Measurements from ENCODE around the gene ZBTB14. TPM values are rescaled to one million over a fixed set of nuclear protein-coding genes. Genes with fewer than 3 reads are reported as not detected.

The ZBTB14 gene
- total and polyA plus RNA-seq, 7 experiments from 2014 or later = 16.0 to 49.5 (median 26.4) TPM

GRCh38 chr18:5294457-5295230 is 882 bp downstream of the ZBTB14 start:
- ChIA-PET CTCF (interaction anchor here (1.0 to 4.2 kb wide), 7 partner anchors 12 to 192 kb away, joined by 3 to 23 read pairs (median 3); no protein-coding TSS in a partner anchor), POLR2A (interaction anchor here (0.7 to 7.3 kb wide), 24 partner anchors 11 to 1700 kb away, joined by 3 to 267 read pairs (median 7); no protein-coding TSS in a partner anchor)
- Histone ChIP-seq H3K36me3 (ENCODE audit: control insufficient read depth in 2 of 3, insufficient read depth in 3 of 3, low read length in 3 of 3) (peaks cover 3 to 14% (median 13%) of the 10 kb centered on the region in 3 experiments), H3K4me1 (ENCODE audit: control insufficient read depth in 2 of 2, insufficient read depth in 2 of 2, low read length in 2 of 2) (peaks cover 24 to 37% of the 10 kb centered on the region in 2 donors), H3K27ac (ENCODE audit: low read depth, low read length) (peak overlapping the region; percentile 87), H3K4me3 (ENCODE audit: low read length) (peak overlapping the region; percentile 94), H3K27me3 (ENCODE audit: control insufficient read depth in 2 of 2, insufficient read depth in 2 of 2, low read length in 2 of 2) (no peaks in the 10 kb centered on the region), H3K9me3 (ENCODE audit: control insufficient read depth in 2 of 3, low read length in 3 of 3) (no peaks in the 10 kb centered on the region)
- ATAC-seq (peak; percentile 2), DNase-seq (peak; percentile 50 to 78 (median 72))
- H3K4me1 Mint-ChIP-seq = peaks cover 8 to 55% (median 47%) of the 10 kb centered on the region in 7 donors
- peak overlapping the region; percentile 91 to 97 (median 95) for H3K4me3 Mint-ChIP-seq
- intact Hi-C loops (cut with micrococcal nuclease) = loop anchor here (5.0 to 10.0 kb wide), 6 partner anchors 100 to 1690 kb away; partner anchors contain the start of gene EPB41L3 (in 1 of the 2)
- H3K9me3 Mint-ChIP-seq = no peaks in the 10 kb centered on the region
- peaks cover 9 to 23% (median 15%) of the 10 kb centered on the region in 5 donors for H3K36me3 Mint-ChIP-seq
- H3K27ac Mint-ChIP-seq = peak overlapping the region; percentile 95 to 98 (median 97)
- peaks cover 0 to 6% (median 0%) of the 10 kb centered on the region in 5 donors for H3K27me3 Mint-ChIP-seq

DNA sequence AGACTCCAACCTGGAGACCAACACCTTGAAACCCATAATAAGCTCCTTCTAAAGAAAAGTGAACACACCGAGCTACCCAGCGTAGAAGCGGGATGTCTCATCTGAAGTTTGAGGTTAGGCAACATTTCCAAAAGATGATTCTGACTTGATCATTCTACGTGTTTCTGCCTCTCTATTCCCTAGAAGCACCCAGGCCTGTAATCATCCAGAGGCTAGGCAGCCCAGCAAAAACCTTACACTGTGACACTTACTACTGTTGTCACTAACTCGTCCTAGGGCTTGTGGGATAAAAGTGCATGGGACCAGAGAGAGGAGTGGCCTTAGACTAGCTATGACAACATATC is 1.4 kb downstream of the ZBTB14 start:
- Mint-ChIP-seq H3K27ac (peak overlapping the region; percentile 95 to 98 (median 97)), H3K36me3 (peaks cover 9 to 23% (median 15%) of the 10 kb centered on the region in 5 donors), H3K27me3 (peaks cover 0 to 5% (median 0%) of the 10 kb centered on the region in 5 donors), H3K4me3 (peak overlapping the region; percentile 91 to 97 (median 95)), H3K4me1 (peaks cover 8 to 55% (median 47%) of the 10 kb centered on the region in 7 donors), H3K9me3 (no peaks in the 10 kb centered on the region)
- no peaks in the 10 kb centered on the region for H3K9me3 ChIP-seq (ENCODE audit: control insufficient read depth in 2 of 3, low read length in 3 of 3)
- peak overlapping the region; percentile 87 for H3K27ac ChIP-seq (ENCODE audit: low read depth, low read length)
- no peaks in the 10 kb centered on the region for H3K27me3 ChIP-seq (ENCODE audit: control insufficient read depth in 2 of 2, insufficient read depth in 2 of 2, low read length in 2 of 2)
- peak overlapping the region; percentile 94 for H3K4me3 ChIP-seq (ENCODE audit: low read length)
- POLR2A ChIA-PET = interaction anchor here (0.6 to 7.3 kb wide), 17 partner anchors 10 to 220 kb away, joined by 3 to 267 read pairs (median 10); no protein-coding TSS in a partner anchor
- CTCF ChIA-PET = interaction anchor here (1.0 to 4.2 kb wide), 3 partner anchors 48 to 57 kb away, joined by 3 to 23 read pairs (median 3); no protein-coding TSS in a partner anchor
- intact Hi-C loops (cut with micrococcal nuclease) = loop anchor here (10.0 kb wide), 4 partner anchors 101 to 1689 kb away; no protein-coding TSS in a partner anchor
- no peak for ATAC-seq
- H3K4me1 ChIP-seq (ENCODE audit: control insufficient read depth in 2 of 2, insufficient read depth in 2 of 2, low read length in 2 of 2) = peaks cover 24 to 37% of the 10 kb centered on the region in 2 donors
- DNase-seq = peak in 5 of 9 donors; percentile 14 to 37 (median 27)
- peaks cover 3 to 14% (median 13%) of the 10 kb centered on the region in 3 experiments for H3K36me3 ChIP-seq (ENCODE audit: control insufficient read depth in 2 of 3, insufficient read depth in 3 of 3, low read length in 3 of 3)

GRCh38 chr18:5288517-5288935 is 7.0 kb downstream of the ZBTB14 start:
- peaks cover 3 to 14% (median 13%) of the 10 kb centered on the region in 3 experiments for H3K36me3 ChIP-seq (ENCODE audit: control insufficient read depth in 2 of 3, insufficient read depth in 3 of 3, low read length in 3 of 3)
- H3K9me3 ChIP-seq (ENCODE audit: control insufficient read depth in 2 of 3, low read length in 3 of 3) = no peaks in the 10 kb centered on the region
- CTCF ChIA-PET = interaction anchor here (1.0 kb wide), 1 partner anchor 23 kb away, joined by 3 read pairs; no protein-coding TSS in a partner anchor
- intact Hi-C loops (cut with micrococcal nuclease) = no loop called here
- no peak overlapping the region for H3K27ac ChIP-seq (ENCODE audit: low read depth, low read length)
- H3K4me3 ChIP-seq (ENCODE audit: low read length) = no peak overlapping the region
- no peaks in the 10 kb centered on the region for H3K27me3 ChIP-seq (ENCODE audit: control insufficient read depth in 2 of 2, insufficient read depth in 2 of 2, low read length in 2 of 2)
- H3K4me1 ChIP-seq (ENCODE audit: control insufficient read depth in 2 of 2, insufficient read depth in 2 of 2, low read length in 2 of 2) = peaks cover 9 to 19% of the 10 kb centered on the region in 2 donors
- peaks cover 14 to 33% (median 22%) of the 10 kb centered on the region in 5 donors for H3K36me3 Mint-ChIP-seq
- no peaks in the 10 kb centered on the region for H3K27me3 Mint-ChIP-seq
- DNase-seq = no peak
- POLR2A ChIA-PET = interaction anchor here (1.0 to 1.5 kb wide), 2 partner anchors 21 to 51 kb away, joined by 3 read pairs; no protein-coding TSS in a partner anchor
- ATAC-seq = no peak
- H3K4me1 Mint-ChIP-seq = peaks cover 11 to 70% (median 62%) of the 10 kb centered on the region in 7 donors
- H3K4me3 Mint-ChIP-seq = peak overlapping the region in 1 of 10 donors; percentile 31
- H3K27ac Mint-ChIP-seq = peak overlapping the region in 4 of 9 donors; percentile 20 to 83 (median 61)
- H3K9me3 Mint-ChIP-seq = no peaks in the 10 kb centered on the region

DNA sequence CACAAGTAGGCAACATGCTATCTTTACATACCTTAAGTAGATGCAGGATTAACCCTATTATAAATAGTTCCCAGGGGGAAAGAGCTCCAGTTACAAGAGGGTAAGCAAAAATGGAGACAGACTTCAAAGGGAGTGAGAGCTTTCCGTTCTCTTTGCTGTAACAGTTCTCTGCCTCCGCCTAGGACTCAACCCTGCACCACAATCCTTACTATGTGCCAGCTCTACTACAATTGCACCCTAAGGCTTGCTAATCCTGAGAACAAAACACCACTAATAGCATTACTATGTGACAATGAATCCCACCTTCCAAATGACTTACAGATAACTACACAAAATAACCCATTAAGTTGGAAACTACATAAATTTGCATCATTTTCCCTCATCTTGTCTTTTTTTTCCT is 7.7 kb downstream of the ZBTB14 start:
- Mint-ChIP-seq H3K4me3 (peak overlapping the region in 1 of 10 donors; percentile 21), H3K9me3 (no peaks in the 10 kb centered on the region), H3K27ac (peak overlapping the region in 5 of 9 donors; percentile 20 to 83 (median 54)), H3K27me3 (no peaks in the 10 kb centered on the region), H3K36me3 (peaks cover 14 to 33% (median 22%) of the 10 kb centered on the region in 5 donors), H3K4me1 (peaks cover 9 to 70% (median 62%) of the 10 kb centered on the region in 7 donors)
- no peaks in the 10 kb centered on the region for H3K27me3 ChIP-seq (ENCODE audit: control insufficient read depth in 2 of 2, insufficient read depth in 2 of 2, low read length in 2 of 2)
- no peaks in the 10 kb centered on the region for H3K9me3 ChIP-seq (ENCODE audit: control insufficient read depth in 2 of 3, low read length in 3 of 3)
- H3K4me3 ChIP-seq (ENCODE audit: low read length) = no peak overlapping the region
- DNase-seq = no peak
- ChIA-PET CTCF (no interaction called here), POLR2A (interaction anchor here (2.0 kb wide), 1 partner anchor 50 kb away, joined by 4 read pairs; no protein-coding TSS in a partner anchor)
- H3K36me3 ChIP-seq (ENCODE audit: control insufficient read depth in 2 of 3, insufficient read depth in 3 of 3, low read length in 3 of 3) = peaks cover 3 to 14% (median 13%) of the 10 kb centered on the region in 3 experiments
- H3K4me1 ChIP-seq (ENCODE audit: control insufficient read depth in 2 of 2, insufficient read depth in 2 of 2, low read length in 2 of 2) = peaks cover 2 to 12% of the 10 kb centered on the region in 2 donors
- no peak overlapping the region for H3K27ac ChIP-seq (ENCODE audit: low read depth, low read length)
- ATAC-seq = no peak
- intact Hi-C loops (cut with micrococcal nuclease) = no loop called here

DNA sequence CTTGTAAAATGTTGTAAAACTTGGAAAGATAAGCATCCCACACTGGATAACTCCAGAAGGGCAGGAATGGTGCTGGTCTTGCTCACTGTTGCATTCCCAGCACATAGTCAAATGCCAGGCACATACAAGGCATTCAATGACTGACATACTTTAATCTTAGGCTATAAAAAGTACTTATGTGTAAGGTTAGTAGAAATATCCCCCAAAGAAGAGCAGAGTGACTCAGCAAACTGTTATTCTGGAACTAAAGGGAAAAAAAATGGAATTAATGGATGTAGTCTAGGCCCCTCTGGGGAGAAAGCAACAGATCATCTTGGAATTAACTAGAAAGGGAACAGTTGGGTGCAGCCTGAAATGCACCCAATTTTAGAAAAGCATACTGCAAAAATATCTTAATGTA is 9.0 kb downstream of the ZBTB14 start:
- DNase-seq = no peak
- peaks cover 8 to 65% (median 56%) of the 10 kb centered on the region in 7 donors for H3K4me1 Mint-ChIP-seq
- POLR2A ChIA-PET = interaction anchor here (2.0 kb wide), 1 partner anchor 49 kb away, joined by 4 read pairs; no protein-coding TSS in a partner anchor
- no peaks in the 10 kb centered on the region for H3K27me3 Mint-ChIP-seq
- no peaks in the 10 kb centered on the region for H3K27me3 ChIP-seq (ENCODE audit: control insufficient read depth in 2 of 2, insufficient read depth in 2 of 2, low read length in 2 of 2)
- peaks cover 3 to 10% (median 9%) of the 10 kb centered on the region in 3 experiments for H3K36me3 ChIP-seq (ENCODE audit: control insufficient read depth in 2 of 3, insufficient read depth in 3 of 3, low read length in 3 of 3)
- no peak overlapping the region for H3K4me3 ChIP-seq (ENCODE audit: low read length)
- intact Hi-C loops (cut with micrococcal nuclease) = no loop called here
- no peak overlapping the region for H3K27ac ChIP-seq (ENCODE audit: low read depth, low read length)
- CTCF ChIA-PET = no interaction called here
- H3K9me3 Mint-ChIP-seq = no peaks in the 10 kb centered on the region
- H3K9me3 ChIP-seq (ENCODE audit: control insufficient read depth in 2 of 3, low read length in 3 of 3) = no peaks in the 10 kb centered on the region
- H3K27ac Mint-ChIP-seq = peak overlapping the region in 2 of 9 donors; percentile 28 to 83
- no peak overlapping the region for H3K4me3 Mint-ChIP-seq
- peaks cover 10 to 25% (median 17%) of the 10 kb centered on the region in 5 donors for H3K36me3 Mint-ChIP-seq
- peaks cover 0 to 5% of the 10 kb centered on the region in 2 donors for H3K4me1 ChIP-seq (ENCODE audit: control insufficient read depth in 2 of 2, insufficient read depth in 2 of 2, low read length in 2 of 2)
- no peak for ATAC-seq

- intact Hi-C loops (cut with micrococcal nuclease) = no loop called here
- DNase-seq (no peak), ATAC-seq (no peak)
- H3K27me3 ChIP-seq (ENCODE audit: control insufficient read depth in 2 of 2, insufficient read depth in 2 of 2, low read length in 2 of 2) = no peaks in the 10 kb centered on the region
- peaks cover 4 to 20% (median 11%) of the 10 kb centered on the region in 5 donors for H3K36me3 Mint-ChIP-seq
- peaks cover 6 to 55% (median 46%) of the 10 kb centered on the region in 7 donors for H3K4me1 Mint-ChIP-seq
- CTCF ChIA-PET = interaction anchor here (0.7 kb wide), 1 partner anchor 22 kb away, joined by 5 read pairs; no protein-coding TSS in a partner anchor
- peaks cover 0 to 6% (median 5%) of the 10 kb centered on the region in 11 donors for H3K9me3 Mint-ChIP-seq
- POLR2A ChIA-PET = interaction anchor here (4.3 kb wide), 1 partner anchor 10 kb away, joined by 36 read pairs; the partner anchor contains the start of gene ZBTB14
- H3K27me3 Mint-ChIP-seq = peaks cover 0 to 3% (median 0%) of the 10 kb centered on the region in 5 donors
- H3K4me3 ChIP-seq (ENCODE audit: low read length) = no peak overlapping the region
- H3K4me3 Mint-ChIP-seq = no peak overlapping the region
- H3K27ac Mint-ChIP-seq = no peak overlapping the region
- no peak overlapping the region for H3K27ac ChIP-seq (ENCODE audit: low read depth, low read length)
- no peaks in the 10 kb centered on the region for H3K9me3 ChIP-seq (ENCODE audit: control insufficient read depth in 2 of 3, low read length in 3 of 3)
- no peaks in the 10 kb centered on the region for H3K36me3 ChIP-seq (ENCODE audit: control insufficient read depth in 2 of 3, insufficient read depth in 3 of 3, low read length in 3 of 3)
- peaks cover 0 to 5% of the 10 kb centered on the region in 2 donors for H3K4me1 ChIP-seq (ENCODE audit: control insufficient read depth in 2 of 2, insufficient read depth in 2 of 2, low read length in 2 of 2)
Measured at GRCh38 chr18:5285326-5285725, 10.2 kb downstream of the ZBTB14 start.

All from naive thymus-derived CD4-positive, alpha-beta T cell (primary cell).